ENCODE measurements around the gene KCTD16. TPM values are rescaled to one million over a fixed set of nuclear protein-coding genes. Genes with fewer than 3 reads are reported as not detected.

Gene KCTD16
- total RNA-seq, 4 donors from 2014 or later, result under 0.01 to 0.19 (median 0.17) TPM; not detected in 1

DNA sequence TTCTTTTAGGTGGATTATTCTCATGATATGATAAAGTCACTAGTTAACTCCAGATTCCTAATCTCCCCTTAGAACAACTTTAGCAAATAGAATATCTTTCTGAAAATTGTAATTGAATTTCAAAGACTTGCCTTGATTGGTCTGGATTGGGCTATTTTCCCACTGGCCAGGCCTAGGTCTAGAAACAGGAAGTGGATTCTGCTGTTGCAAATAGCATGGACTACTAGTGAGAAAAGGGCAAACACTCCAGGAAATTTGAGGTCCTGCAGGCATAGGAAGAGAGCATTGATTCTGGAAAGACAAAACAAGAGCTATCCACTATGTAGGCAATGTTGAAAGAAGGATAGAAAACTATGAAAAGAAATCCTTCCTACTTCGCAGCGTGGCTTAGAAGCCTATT is 113.4 kb downstream of the KCTD16 start:
- TF ChIP-seq, protein P1, sequence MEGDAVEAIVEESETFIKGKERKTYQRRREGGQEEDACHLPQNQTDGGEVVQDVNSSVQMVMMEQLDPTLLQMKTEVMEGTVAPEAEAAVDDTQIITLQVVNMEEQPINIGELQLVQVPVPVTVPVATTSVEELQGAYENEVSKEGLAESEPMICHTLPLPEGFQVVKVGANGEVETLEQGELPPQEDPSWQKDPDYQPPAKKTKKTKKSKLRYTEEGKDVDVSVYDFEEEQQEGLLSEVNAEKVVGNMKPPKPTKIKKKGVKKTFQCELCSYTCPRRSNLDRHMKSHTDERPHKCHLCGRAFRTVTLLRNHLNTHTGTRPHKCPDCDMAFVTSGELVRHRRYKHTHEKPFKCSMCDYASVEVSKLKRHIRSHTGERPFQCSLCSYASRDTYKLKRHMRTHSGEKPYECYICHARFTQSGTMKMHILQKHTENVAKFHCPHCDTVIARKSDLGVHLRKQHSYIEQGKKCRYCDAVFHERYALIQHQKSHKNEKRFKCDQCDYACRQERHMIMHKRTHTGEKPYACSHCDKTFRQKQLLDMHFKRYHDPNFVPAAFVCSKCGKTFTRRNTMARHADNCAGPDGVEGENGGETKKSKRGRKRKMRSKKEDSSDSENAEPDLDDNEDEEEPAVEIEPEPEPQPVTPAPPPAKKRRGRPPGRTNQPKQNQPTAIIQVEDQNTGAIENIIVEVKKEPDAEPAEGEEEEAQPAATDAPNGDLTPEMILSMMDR (IDR thresholded peaks at IDR 0.05; ENCODE audit: low read depth), result no peak

DNA sequence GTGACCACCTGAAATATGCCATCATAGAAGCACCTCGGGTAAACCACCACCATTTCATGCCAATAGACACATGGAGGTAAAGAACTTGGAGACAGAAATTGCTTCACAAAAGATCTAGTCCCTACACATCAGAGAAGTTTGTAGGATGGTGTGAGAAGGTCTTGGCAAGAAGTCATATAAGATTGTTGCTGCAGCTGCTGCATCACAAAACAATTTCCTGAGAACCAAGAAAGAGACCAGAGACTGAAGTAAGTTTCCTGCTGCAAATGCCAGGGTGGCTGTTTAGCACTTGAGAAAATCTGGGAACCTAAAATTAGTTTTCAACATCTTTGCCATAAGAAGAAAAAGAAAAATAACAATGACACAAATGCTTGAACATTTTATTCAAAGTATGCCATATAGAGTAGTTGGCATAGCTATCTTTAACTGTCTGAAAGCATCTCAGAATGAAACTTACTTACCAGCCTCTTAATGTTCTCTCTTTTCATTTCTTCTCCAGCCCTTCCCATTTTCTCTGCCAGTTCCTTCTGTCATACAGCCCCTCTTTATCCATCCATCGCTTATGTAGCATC is 114.3 kb downstream of the KCTD16 start:
- TF ChIP-seq, protein P1 (IDR thresholded peaks at IDR 0.05; ENCODE audit: low read depth), result no peak

DNA sequence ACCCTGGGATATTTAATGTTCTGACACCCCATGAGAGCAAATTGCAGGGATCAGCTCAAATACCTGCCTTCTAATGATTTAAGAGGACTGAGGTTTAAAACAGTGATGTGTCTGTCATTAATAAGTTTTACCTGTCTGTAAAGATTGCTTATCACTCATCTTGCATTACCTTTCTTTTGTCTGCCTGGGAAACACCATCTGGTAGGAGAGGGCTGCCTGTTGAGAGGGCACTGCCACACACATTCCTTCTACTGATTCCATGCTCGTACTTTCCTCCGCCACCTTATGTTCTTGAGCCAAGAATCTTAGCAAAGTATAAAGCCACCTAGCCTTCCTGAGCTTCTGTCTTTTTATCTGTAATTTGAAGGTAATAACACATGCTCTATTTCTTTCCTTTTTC is 118.6 kb downstream of the KCTD16 start:
- TF ChIP-seq, protein P1 (IDR thresholded peaks at IDR 0.05; ENCODE audit: low read depth), result no peak

DNA sequence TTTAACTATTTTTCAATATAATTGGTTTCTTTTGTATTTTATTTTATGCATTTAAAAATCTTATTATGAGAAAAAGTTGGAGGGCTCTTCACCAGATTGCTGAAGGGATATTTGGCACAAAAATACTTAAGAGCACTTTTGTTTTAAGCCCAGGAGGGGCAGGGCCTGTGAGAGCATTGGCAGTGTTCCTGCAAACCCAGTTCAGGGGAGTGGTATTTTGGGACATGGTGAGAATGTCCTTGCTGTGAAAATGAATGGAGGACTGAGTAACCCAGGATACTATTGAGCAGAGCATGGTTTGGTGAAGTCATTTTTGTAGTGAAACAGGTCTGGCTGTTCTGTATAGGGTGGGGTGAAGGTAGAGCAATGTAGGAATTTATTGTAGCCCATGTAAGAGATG is 121.4 kb downstream of the KCTD16 start:
- TF ChIP-seq, protein P1 (IDR thresholded peaks at IDR 0.05; ENCODE audit: low read depth), result no peak

DNA sequence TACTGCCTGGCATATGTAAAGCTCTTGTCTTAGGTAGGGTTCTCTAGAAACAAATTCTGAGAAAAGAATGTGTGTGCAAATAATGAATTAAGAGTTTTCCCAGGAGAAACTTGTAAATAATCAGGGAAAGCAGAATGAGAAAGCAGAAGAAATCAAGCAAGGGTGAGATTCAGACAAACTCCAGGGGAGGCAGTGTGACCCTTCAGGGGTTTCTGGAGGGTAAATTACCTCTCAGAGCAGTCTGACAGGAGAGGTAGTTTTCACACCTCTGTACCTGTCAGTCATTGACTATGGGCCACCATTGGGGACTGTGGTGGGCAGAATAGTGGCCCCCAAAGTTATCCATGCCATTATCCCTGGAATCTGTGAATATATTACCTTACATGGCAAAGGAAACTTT is 124.6 kb downstream of the KCTD16 start:
- TF ChIP-seq, protein P1 (IDR thresholded peaks at IDR 0.05; ENCODE audit: low read depth), result no peak

DNA sequence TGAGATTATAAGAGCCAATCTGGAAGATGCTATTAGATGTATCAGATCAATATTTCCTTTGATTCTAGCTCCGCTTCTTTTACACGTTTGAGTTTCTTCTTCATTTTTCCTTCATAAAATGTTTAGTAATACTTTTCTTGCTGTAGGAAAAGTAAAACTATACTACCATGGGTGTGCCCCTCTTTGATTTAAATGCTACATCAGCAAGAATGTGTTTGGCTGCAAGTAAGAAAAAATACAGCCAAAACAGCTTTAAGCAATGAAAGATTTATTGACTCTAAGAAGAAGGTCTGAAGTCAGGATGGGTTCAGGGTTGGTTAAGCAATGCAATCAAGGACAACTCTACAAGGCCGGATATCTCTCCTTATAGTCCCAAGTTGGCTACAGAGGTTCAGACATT is 126.4 kb downstream of the KCTD16 start:
- TF ChIP-seq, protein P1 (IDR thresholded peaks at IDR 0.05; ENCODE audit: low read depth), result no peak

DNA sequence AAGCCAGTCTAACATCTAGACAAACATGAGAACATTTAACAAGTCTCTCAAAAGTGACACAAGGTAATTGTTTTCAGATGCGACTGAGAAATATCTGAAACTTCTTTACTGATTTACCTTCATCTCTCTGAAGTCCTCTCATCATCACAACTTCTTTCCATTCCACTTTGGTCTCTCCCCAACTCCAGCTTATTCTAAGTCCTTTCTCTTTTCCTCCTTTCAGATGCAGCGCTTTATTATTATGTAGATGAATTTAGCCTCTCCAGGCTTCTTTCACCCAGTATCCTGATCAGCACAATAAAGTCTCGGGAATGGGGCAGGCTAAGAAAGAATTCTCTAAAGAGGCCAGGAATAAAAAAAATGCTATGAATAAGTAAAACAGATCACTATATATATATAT is 128.0 kb downstream of the KCTD16 start:
- TF ChIP-seq, protein P1 (IDR thresholded peaks at IDR 0.05; ENCODE audit: low read depth), result no peak

Data from subcutaneous adipose tissue (tissue), 4 donors.